Measurements from ENCODE around the gene BICRA.
"Not testable (repeated sequence)": the region's sequence is repeated elsewhere in the genome, so short reads cannot be mapped to it uniquely, and the experiment has no call there.

- TF ChIP-seq ZNF8 (CRISPR knock-in tag; IDR thresholded peaks at IDR 0.05); CSDC2 (CRISPR knock-in tag; IDR thresholded peaks at IDR 0.05); ZC3H10 (CRISPR knock-in tag; IDR thresholded peaks at IDR 0.05); ARNTL (CRISPR knock-in tag; IDR thresholded peaks at IDR 0.05; ENCODE audit: borderline replicate concordance, low read depth); BACH2 (CRISPR knock-in tag; IDR thresholded peaks at IDR 0.05; ENCODE audit: borderline replicate concordance); PATZ1 (CRISPR knock-in tag; IDR thresholded peaks at IDR 0.05; ENCODE audit: borderline replicate concordance); TCF4 (CRISPR knock-in tag; IDR thresholded peaks at IDR 0.05; ENCODE audit: borderline replicate concordance); ESRRG (CRISPR knock-in tag; IDR thresholded peaks at IDR 0.05); ZFP30 (CRISPR knock-in tag; IDR thresholded peaks at IDR 0.05); RARB (CRISPR knock-in tag; IDR thresholded peaks at IDR 0.05); ZNF70 (CRISPR knock-in tag; IDR thresholded peaks at IDR 0.05); TSHZ2 (CRISPR knock-in tag; IDR thresholded peaks at IDR 0.05); CREB5 (CRISPR knock-in tag; IDR thresholded peaks at IDR 0.05; ENCODE audit: low read depth); TOX (CRISPR knock-in tag; IDR thresholded peaks at IDR 0.05; ENCODE audit: borderline replicate concordance): not testable (repeated sequence)
These were observed 109.6 kb downstream of the BICRA start for GRCh38 chr19:47718415-47719046.

Measured in SK-N-SH treated with all-trans-retinoic acid at 6 μM for 48 hours (cell line).